ENCODE data around the gene ME2.

Gene ME2

DNA sequence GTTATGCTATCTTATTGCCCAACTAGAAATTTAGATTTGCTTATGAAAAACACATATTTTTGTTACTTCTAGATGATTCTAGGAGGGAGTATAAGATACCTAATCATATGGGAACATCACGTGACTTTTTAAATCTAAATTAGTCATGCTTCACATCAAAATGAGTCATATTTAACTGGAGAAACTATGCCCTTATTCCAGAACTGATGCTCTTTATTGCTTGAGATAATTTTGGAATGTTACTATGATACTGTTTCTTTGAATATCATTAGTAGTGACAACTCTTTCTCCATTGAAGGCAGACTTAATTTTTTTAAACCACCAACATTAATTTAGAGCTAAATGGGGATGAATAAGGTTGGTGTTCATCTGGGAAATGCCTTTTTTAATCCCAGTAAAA, 69.0 kb downstream of the ME2 start:
- TF ChIP-seq, protein P1, sequence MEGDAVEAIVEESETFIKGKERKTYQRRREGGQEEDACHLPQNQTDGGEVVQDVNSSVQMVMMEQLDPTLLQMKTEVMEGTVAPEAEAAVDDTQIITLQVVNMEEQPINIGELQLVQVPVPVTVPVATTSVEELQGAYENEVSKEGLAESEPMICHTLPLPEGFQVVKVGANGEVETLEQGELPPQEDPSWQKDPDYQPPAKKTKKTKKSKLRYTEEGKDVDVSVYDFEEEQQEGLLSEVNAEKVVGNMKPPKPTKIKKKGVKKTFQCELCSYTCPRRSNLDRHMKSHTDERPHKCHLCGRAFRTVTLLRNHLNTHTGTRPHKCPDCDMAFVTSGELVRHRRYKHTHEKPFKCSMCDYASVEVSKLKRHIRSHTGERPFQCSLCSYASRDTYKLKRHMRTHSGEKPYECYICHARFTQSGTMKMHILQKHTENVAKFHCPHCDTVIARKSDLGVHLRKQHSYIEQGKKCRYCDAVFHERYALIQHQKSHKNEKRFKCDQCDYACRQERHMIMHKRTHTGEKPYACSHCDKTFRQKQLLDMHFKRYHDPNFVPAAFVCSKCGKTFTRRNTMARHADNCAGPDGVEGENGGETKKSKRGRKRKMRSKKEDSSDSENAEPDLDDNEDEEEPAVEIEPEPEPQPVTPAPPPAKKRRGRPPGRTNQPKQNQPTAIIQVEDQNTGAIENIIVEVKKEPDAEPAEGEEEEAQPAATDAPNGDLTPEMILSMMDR (IDR thresholded peaks at IDR 0.05; ENCODE audit: insufficient read depth, low read length, missing control alignments) = no peak
- ChIA-PET CTCF (interaction anchor here (1.1 kb wide), 1 partner anchor 128 kb away, joined by 4 read pairs; the partner anchor contains the start of gene MRO), POLR2A (no interaction called here)

DNA sequence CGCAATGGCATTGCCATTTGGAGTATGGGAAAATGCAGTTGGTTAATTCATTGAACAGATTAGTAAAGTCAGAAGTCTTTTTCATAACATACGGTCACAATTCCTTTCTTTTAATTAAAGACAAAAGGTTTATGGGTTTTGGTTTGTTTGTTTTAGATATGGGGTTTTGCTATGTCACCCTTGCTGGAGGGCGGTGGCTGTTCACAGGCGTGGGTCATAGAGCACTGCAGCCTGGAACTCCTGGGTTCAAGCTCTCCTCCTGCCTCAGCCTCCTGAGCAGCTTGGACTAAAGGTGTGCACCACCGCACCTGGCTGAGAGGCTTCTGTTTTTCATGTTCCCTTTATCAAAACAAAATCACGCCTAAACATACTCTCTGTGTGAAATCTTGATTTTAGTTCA, 70.3 kb downstream of the ME2 start:
- TF ChIP-seq, protein P1 (IDR thresholded peaks at IDR 0.05; ENCODE audit: insufficient read depth, low read length, missing control alignments) = no peak
- DNase-seq (ENCODE audit: low read depth, low spot score) = no peak
- ChIA-PET CTCF (no interaction called here), POLR2A (no interaction called here)
- no peak overlapping the region for H3K4me3 ChIP-seq (ENCODE audit: low read depth, low read length)

More for the DNA sequence above, 69.0 kb downstream of the ME2 start:
- no peak overlapping the region for H3K4me3 ChIP-seq (ENCODE audit: low read depth, low read length)
- no peak for DNase-seq (ENCODE audit: low read depth, low spot score)

DNA sequence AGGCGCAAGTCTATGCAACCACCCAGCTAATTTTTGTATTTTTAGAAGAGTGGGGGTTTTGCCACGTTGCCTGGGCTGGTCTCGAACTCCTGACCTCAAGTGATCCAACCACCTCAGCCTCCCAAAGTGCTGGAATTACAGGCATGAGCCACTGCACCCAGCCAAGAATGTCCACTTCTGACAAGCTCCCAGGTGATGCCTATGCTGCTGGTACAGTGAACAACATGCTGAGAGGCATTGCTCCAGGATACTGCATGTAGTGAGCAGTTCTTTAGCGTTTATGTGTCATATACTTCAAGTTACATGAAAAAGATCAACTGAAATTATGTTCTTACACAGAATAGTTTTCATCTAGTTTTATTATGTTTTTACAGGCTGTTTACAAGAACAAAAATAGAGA, 71.7 kb downstream of the ME2 start:
- DNase-seq (ENCODE audit: low read depth, low spot score) = no peak
- POLR2A ChIA-PET = no interaction called here
- CTCF ChIA-PET = no interaction called here
- TF ChIP-seq, protein P1 (IDR thresholded peaks at IDR 0.05; ENCODE audit: insufficient read depth, low read length, missing control alignments) = no peak
- H3K4me3 ChIP-seq (ENCODE audit: low read depth, low read length) = no peak overlapping the region

DNA sequence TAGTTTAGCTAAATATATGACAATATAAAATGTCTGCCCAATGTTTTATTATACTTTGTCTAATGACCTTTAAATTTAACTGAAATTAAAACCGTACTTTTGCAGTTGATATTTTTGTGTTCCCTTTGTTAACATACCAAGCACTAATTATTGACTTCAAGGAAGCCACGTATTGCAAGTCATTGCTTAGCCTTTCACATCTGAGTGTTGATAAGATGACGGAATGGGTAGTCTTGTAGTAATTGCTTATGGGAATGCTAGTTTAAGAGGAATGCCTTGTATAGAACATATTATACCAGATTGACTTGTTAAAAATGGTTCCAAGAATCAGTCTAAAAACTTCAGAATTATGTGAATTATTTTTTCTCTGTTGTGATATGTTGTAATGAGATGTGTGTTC, 74.9 kb downstream of the ME2 start:
- DNase-seq (ENCODE audit: low read depth, low spot score) = no peak
- ChIA-PET CTCF (interaction anchor here (2.0 kb wide), 1 partner anchor 133 kb away, joined by 5 read pairs; no protein-coding TSS in a partner anchor), POLR2A (no interaction called here)
- TF ChIP-seq, protein P1 (IDR thresholded peaks at IDR 0.05; ENCODE audit: insufficient read depth, low read length, missing control alignments) = no peak
- H3K4me3 ChIP-seq (ENCODE audit: low read depth, low read length) = no peak overlapping the region

DNA sequence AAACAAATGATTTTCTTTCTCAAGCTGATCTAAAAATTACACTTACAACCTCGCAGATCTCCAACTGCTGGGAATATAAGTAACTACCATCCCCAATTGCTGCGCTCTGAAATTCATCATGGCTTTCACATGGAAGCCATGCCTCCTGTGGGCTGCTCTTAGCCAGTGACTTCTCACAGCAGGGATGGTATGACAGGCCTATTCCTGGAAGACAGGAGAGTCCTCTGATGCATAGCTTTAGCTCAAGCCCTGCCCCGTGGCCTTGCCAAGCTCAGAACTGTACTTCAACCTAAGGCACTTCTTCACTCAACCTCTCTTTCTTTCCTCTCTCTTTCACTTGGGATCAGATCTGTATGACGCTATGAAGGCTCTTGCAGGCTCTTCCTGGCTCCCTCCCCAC, 76.3 kb downstream of the ME2 start:
- DNase-seq (ENCODE audit: low read depth, low spot score) = no peak
- TF ChIP-seq, protein P1 (IDR thresholded peaks at IDR 0.05; ENCODE audit: insufficient read depth, low read length, missing control alignments) = no peak
- ChIA-PET POLR2A (interaction anchor here (1.2 kb wide), 1 partner anchor 12 kb away, joined by 3 read pairs; no protein-coding TSS in a partner anchor), CTCF (interaction anchor here (2.0 kb wide), 1 partner anchor 135 kb away, joined by 5 read pairs; no protein-coding TSS in a partner anchor)
- H3K4me3 ChIP-seq (ENCODE audit: low read depth, low read length) = no peak overlapping the region

DNA sequence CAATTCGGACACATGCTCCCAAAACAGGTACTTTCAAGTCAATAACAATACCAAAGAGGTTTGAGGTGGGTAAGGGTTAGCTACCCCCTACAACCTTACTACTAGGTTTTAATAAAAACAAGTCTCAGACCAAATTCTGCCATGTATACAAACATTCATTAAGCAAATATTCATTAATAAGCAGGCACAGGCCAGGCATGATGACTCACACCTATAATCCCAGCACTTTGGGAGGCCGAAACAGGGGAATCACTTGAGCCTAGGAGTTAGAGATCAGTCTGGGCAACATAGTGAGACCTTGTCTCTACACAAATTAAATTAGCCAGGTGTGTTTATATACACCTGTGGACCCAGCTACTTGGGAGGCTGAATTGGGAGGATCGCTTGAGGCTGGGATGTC, 77.2 kb downstream of the ME2 start:
- TF ChIP-seq, protein P1 (IDR thresholded peaks at IDR 0.05; ENCODE audit: insufficient read depth, low read length, missing control alignments) = no peak
- no peak for DNase-seq (ENCODE audit: low read depth, low spot score)
- POLR2A ChIA-PET = interaction anchor here (1.2 kb wide), 1 partner anchor 11 kb away, joined by 3 read pairs; no protein-coding TSS in a partner anchor
- no peak overlapping the region for H3K4me3 ChIP-seq (ENCODE audit: low read depth, low read length)
- CTCF ChIA-PET = no interaction called here

All from AG04449 (cell line).